Stimulated activated CD8-positive, alpha-beta memory T cell treated with anti-CD3 and anti-CD28 coated beads, Interleukin-12 subunit alpha, Interleukin-12 subunit beta, amount 100 ng/mL, for 4 hours (primary cell): Measurements from ENCODE around the gene RARA.
A peak's percentile ranks its signal among the peaks of the same experiment; 100 is the strongest.

Source experiments
- DNase-seq: peaks from one replicate; pipeline ENCODE4 v3.0.0-alpha.2; 2020; ENCODE audit warnings: low read depth

The RARA gene

GRCh38 chr17:40345161-40345993 is 36.4 kb downstream of the RARA start:
- DNase-seq: no peak

- DNase-seq: no peak
Observed at GRCh38 chr17:40345994-40346764, 37.2 kb downstream of the RARA start.

- DNase-seq: no peak
Observed at GRCh38 chr17:40346765-40347158, 37.8 kb downstream of the RARA start.

- DNase-seq: no peak
Observed at GRCh38 chr17:40347319-40348135, 38.5 kb downstream of the RARA start.

- no peak for DNase-seq
Observed at GRCh38 chr17:40348136-40348504, 39.1 kb downstream of the RARA start.

DNA sequence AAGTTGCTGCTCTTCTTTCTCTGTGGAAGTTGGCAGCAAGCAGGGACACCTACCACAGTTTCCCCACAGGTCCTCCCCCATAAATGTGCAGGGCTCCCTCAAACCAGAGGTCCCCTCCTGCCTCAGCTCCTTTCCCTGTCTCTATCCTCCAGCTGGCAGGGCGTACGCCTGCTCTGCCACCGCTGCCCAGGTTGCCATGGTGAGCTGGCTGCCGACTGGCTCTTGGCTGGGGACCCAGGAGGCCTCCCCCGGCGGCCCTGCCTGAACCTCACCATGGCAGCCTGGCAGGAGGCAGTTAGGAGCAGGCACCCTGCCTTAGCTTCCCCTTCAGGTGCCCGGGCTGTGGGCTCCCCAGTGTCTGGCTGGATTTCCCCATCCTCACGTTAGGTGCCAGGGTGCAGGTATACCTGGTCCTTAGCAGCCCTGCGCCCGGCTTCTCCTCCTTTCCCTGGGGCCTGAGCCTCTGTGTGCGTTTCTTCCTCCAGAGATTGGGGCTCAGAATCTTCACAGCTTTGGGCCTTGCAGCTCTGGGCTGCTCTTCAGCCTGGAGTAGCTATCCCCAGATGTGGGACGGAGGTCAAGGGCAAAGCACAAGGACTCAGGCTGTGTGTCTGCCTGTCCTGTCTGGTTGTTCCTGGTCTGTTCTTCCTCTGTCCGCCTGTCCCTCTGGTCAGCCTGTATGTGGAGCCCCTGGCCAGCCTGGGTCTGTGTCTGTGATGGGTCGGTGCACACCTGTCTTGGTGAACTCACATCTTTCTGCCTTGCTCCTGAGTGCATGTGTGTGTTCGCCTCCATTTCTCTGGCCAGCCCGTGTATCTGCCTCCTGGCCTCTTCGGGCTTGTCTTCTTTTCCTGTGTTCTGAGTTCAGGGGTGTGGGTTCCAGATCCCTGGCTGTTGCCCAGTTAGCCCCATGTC is 39.8 kb downstream of the RARA start:
- no peak for DNase-seq

DNA sequence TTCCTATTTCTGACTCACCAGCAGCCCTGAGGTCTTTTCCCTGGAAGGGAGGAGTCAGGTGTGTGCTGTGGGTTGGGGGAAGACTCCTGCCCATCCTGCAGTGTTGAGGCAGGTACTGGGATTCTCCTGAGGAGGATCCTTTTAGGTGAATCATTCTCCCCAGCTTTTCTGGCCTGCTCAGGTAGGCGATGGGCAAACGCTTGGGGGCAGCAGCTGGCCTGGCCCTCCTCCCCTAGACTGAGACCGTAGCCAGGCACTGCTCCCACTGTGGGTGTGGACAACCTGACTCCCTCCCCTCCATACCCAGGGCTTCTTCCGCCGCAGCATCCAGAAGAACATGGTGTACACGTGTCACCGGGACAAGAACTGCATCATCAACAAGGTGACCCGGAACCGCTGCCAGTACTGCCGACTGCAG is 40.5 kb downstream of the RARA start:
- DNase-seq: no peak

DNA sequence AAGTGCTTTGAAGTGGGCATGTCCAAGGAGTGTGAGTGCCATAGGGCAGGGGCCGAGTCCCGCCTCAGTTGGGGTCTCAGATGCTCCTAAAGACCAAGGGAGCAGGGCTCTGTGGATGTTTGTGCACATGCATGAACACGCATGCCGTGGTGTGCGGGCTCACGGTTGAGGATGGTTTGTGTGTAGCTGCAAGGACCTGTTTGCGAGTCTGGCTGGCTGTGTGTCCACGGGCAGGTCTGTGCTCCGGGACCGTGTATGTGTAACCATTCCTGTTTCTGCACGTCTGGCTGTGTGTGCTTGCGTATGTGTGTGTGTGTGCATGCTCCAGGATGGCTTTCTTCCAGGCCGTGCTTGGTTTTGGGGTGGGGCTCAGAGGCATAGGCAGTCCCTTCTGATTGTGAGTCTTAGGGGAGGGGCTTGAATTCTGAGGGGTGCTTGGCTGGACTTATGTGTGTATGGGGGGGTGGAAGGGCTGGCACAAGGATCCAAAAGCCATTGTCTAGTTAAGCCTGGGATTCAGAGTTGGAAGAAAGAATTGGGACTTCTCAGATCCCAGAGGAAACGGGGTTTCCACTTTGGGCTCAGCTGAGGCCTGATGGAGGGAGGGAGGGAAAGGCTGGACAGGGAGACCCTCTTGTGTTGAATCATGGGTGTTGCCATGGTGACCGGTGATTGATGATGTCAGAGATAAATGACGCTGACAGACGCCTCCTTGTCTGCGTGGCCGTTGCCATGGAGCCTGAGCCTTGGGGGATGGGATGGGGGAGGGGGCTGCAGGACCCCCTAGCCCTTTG is 41.1 kb downstream of the RARA start:
- no peak for DNase-seq

DNA sequence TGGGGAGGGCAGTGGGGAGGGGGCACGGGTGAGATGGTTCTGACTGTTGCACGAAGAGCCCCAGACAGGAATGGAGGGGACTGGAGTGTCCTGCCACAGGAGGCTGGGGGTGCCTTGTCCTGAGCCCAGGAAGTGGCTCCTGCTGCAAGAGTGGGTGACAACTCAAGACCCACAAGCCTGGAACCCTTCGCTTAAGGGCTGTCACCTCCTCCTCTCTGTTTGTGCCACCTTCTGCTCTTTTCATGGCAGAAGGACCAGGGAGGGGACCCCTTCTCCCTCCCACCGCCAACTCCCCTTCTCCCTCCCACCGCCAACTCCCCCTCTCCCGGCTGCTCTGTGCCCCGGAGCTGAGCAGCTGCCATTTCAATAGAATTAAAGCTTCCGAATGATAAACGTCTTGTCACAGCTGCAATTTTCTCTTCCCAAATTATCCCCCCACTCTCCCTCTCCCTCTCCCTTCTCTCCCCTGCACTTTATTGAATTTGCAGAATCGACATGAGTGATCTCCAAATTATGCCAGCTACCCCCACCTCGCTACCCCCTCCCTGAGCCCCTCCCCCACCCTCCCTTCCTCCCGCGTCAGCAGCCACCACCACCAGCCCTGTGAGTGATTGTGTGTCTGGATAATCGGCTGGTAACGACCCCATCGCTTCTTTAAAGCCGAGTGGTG is 41.8 kb downstream of the RARA start:
- no peak for DNase-seq

DNA sequence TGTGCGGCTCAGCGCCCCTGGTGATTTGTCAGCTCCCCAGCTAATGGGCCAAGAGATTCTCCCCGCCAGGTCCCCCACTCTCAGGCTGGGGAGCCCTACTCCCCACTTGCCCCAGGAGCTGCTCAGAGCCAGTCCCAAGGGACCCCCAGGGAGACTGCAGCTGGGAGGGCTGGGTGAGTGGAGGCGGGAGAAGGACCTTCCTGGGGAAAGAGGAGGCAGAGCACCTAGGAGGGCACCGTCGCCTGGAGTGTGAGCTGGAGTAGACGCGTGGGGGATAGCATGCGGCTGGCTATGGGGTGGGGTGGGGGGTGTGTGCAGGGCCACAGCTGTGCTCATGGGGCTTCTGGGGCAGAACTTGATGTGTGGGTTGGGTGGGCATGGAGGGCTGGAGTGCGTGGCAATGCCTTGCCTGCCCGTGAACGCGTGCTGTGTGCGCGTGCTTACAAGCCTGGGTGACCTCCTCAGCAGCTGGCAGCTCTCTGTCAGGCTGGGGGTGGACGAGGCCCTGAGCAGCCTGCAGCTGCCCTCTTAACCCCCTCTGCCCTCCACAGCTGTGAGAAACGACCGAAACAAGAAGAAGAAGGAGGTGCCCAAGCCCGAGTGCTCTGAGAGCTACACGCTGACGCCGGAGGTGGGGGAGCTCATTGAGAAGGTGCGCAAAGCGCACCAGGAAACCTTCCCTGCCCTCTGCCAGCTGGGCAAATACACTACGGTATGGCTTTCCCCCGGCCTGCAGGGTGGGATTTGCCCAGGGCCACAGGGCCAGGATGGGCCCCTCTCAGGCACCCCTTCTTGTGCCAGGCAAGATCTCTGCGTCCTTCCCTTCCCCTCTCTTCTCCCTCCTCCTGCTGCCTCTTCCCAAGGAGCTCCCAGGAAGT is 42.6 kb downstream of the RARA start:
- DNase-seq: no peak

DNA sequence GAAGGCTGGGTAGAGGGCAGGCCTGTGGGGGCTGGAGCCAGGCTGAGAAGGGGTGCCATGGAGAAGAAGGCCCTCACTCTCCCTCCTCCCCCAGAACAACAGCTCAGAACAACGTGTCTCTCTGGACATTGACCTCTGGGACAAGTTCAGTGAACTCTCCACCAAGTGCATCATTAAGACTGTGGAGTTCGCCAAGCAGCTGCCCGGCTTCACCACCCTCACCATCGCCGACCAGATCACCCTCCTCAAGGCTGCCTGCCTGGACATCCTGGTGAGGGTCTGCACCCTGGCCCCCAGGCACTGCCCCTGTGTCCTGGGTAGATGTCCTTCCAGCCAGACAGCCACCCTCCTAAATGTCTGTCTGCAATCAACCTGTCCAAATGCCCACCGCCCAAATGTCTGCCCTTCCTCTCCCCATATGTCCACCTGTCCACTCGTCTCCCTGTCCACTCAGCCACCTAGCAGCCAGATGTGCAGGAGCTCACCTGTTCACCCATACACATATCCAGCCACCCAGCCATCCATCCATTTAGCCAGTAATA is 43.3 kb downstream of the RARA start:
- DNase-seq: no peak

- no peak for DNase-seq
Observed at GRCh38 chr17:40352779-40353394, 43.9 kb downstream of the RARA start.

DNA sequence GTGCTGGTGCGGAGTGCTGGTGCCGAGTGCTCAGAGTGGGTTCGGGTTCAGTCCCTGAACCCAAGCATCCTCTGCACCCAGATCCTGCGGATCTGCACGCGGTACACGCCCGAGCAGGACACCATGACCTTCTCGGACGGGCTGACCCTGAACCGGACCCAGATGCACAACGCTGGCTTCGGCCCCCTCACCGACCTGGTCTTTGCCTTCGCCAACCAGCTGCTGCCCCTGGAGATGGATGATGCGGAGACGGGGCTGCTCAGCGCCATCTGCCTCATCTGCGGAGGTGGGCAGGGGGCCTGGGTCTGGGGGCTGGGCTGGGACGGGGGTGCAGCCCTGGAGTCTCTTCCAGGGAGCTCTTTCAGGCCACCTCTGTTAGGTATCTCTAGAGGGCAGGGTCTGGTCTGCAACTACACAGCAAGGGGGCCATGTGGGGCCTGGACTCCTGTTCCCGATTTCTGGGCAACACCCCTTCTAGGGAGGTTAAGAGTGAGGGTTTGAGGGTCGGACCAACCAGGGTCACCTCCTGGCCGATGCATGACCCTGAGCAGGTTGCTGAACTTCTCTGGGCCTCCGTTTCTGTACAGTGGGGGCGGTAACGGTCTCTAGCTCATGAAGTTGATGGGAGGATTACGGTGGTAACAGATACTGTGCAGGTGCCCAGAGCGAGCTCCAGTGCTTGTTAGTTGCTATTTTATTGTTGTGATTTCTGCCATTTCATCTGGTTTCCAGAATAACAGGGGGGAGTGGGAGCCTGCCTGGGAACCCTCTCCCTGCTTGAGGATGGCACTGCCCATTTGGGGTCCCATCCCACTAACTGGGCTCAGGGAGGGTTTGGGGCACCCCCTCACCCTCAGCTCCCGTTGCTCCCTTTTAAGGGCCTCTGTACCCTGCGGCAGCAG is 45.5 kb downstream of the RARA start:
- no peak for DNase-seq

DNA sequence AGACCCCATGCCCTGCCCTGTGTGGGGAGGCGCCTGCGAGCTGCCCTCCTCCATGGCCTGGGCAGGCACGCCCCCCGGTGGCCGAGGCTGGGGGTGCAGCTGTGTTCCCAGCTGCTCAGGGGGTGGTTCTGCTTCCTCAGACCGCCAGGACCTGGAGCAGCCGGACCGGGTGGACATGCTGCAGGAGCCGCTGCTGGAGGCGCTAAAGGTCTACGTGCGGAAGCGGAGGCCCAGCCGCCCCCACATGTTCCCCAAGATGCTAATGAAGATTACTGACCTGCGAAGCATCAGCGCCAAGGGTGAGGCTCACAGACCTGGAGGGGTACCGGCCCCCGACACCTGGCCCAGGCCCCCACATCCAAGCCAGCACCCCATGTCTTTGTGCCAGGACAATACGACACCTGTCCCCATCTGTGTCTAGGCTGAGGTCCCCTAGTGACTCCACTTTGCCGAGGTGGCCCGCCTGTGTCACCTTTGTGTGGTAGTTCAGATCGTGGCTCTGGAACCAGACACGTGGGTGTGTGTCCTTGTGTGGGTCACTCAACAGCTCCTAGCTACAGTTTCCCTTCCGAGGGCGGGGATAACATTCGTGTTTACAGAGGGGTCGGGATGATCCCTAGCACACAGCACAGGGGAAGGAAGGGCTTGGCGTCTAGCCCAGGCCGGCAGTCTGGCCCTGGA is 46.3 kb downstream of the RARA start:
- peak; percentile 51 for DNase-seq

- DNase-seq: no peak
Observed at GRCh38 chr17:40355804-40356758, 47.1 kb downstream of the RARA start.
